WTC11 (cell line): Measurements from ENCODE around the gene SPO11.
A peak's percentile ranks its signal among the peaks of the same experiment; 100 is the strongest.

Experiments
- CREB1 ChIP-seq: sonication (generic); formaldehyde crosslinking; IDR thresholded peaks from 2 replicates; pipeline ENCODE4 v1.8.0; 2023; ENCODE audit warnings: mild to moderate bottlenecking, missing genetic modification reagents
- CTCF ChIP-seq: fragments of 200-600 bp; IDR thresholded peaks from 2 replicates; pipeline ENCODE4 v1.8.0; 2022; ENCODE audit warnings: antibody characterized with exemption
- E2F1 ChIP-seq: sonication (generic); formaldehyde crosslinking; IDR thresholded peaks from 2 replicates; pipeline ENCODE4 v1.8.0; 2022; ENCODE audit warnings: mild to moderate bottlenecking, missing genetic modification reagents
- ESRRA ChIP-seq: sonication (generic); formaldehyde crosslinking; IDR thresholded peaks from 2 replicates; pipeline ENCODE4 v1.8.1; 2022; ENCODE audit warnings: mild to moderate bottlenecking, missing genetic modification reagents, borderline replicate concordance
- GRHL2 ChIP-seq: fragments of 250-450 bp; sonication (Bioruptor Pico); IDR thresholded peaks from 2 replicates; pipeline ENCODE4 v1.8.0; 2022; ENCODE audit warnings: mild to moderate bottlenecking, moderate library complexity; ENCODE audit not compliant: insufficient replicate concordance, severe bottlenecking
- IRF1 ChIP-seq: sonication (generic); formaldehyde crosslinking; IDR thresholded peaks from 2 replicates; pipeline ENCODE4 v1.8.0; 2023; ENCODE audit warnings: missing genetic modification reagents
- JUN ChIP-seq: sonication (generic); formaldehyde crosslinking; IDR thresholded peaks from 2 replicates; pipeline ENCODE4 v1.8.0; 2023; ENCODE audit warnings: mild to moderate bottlenecking, missing genetic modification reagents
- STAT6 ChIP-seq: sonication (generic); formaldehyde crosslinking; conservative IDR thresholded peaks from 2 replicates; pipeline ENCODE4 v1.8.1; 2023; ENCODE audit warnings: mild to moderate bottlenecking, low read depth, missing genetic modification reagents, moderate library complexity
- TP53 ChIP-seq: sonication (generic); formaldehyde crosslinking; IDR thresholded peaks from 2 replicates; pipeline ENCODE4 v1.8.1; 2023; ENCODE audit warnings: mild to moderate bottlenecking, missing genetic modification reagents
- ZBTB21 ChIP-seq: sonication (generic); formaldehyde crosslinking; IDR thresholded peaks from 2 replicates; pipeline ENCODE4 v1.8.1; 2023; ENCODE audit warnings: mild to moderate bottlenecking, missing genetic modification reagents, borderline replicate concordance
- ZNF121 ChIP-seq: sonication (generic); formaldehyde crosslinking; IDR thresholded peaks from 2 replicates; pipeline ENCODE4 v1.8.0; 2023; ENCODE audit warnings: missing genetic modification reagents
- ZSCAN18 ChIP-seq: fragments of 250-450 bp; sonication (Bioruptor Pico); IDR thresholded peaks from 2 replicates; pipeline ENCODE4 v2.1.2; 2022; ENCODE audit warnings: mild to moderate bottlenecking, moderate library complexity
- TF ChIP-seq, protein P1 (sequence below): sonication (generic); formaldehyde crosslinking; IDR thresholded peaks from 2 replicates; pipeline ENCODE4 v1.8.0; 2022; ENCODE audit warnings: mild to moderate bottlenecking, missing genetic modification reagents
- TF ChIP-seq, protein P2 (sequence below): sonication (generic); formaldehyde crosslinking; IDR thresholded peaks from 2 replicates; pipeline ENCODE4 v1.8.1; 2023; ENCODE audit warnings: mild to moderate bottlenecking, moderate library complexity, missing genetic modification reagents

DNA sequence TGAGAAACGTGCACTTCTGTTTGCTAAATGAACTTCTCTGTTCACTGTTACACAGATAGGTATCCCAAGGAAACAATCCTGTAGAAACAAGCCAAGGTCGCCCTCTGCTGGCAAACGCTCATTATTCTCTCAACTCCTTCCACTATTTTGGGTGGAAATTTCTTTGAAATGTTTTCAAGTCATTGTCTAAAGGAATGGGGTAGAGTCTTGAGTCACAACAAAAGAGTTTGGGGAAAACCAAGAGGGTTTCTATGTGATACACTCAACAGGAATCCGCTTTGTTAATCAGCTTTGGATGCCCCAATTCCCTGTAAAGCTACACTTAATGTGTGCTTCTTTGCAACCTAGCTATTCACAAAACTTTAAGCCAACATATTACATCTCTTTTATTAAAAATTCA is 16.9 kb downstream of the SPO11 start:
- no peak for TF ChIP-seq TP53 (CRISPR knock-in tag)
- TF ChIP-seq ESRRA = no peak
- TF ChIP-seq CTCF = peak; percentile 77
- no peak for TF ChIP-seq CREB1 (CRISPR knock-in tag)
- no peak for TF ChIP-seq ZSCAN18 (CRISPR knock-in tag)
- no peak for TF ChIP-seq GRHL2 (CRISPR knock-in tag)
- TF ChIP-seq ZBTB21 (CRISPR knock-in tag) = no peak
- TF ChIP-seq, protein P1, sequence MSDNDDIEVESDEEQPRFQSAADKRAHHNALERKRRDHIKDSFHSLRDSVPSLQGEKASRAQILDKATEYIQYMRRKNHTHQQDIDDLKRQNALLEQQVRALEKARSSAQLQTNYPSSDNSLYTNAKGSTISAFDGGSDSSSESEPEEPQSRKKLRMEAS (CRISPR knock-in tag) = no peak
- no peak for TF ChIP-seq E2F1 (CRISPR knock-in tag)
- no peak for TF ChIP-seq IRF1 (CRISPR knock-in tag)
- TF ChIP-seq, protein P2, sequence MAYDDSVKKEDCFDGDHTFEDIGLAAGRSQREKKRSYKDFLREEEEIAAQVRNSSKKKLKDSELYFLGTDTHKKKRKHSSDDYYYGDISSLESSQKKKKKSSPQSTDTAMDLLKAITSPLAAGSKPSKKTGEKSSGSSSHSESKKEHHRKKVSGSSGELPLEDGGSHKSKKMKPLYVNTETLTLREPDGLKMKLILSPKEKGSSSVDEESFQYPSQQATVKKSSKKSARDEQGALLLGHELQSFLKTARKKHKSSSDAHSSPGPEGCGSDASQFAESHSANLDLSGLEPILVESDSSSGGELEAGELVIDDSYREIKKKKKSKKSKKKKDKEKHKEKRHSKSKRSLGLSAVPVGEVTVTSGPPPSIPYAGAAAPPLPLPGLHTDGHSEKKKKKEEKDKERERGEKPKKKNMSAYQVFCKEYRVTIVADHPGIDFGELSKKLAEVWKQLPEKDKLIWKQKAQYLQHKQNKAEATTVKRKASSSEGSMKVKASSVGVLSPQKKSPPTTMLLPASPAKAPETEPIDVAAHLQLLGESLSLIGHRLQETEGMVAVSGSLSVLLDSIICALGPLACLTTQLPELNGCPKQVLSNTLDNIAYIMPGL (CRISPR knock-in tag) = no peak
- TF ChIP-seq JUN (CRISPR knock-in tag) = no peak
- TF ChIP-seq STAT6 (CRISPR knock-in tag) = no peak
- TF ChIP-seq ZNF121 (CRISPR knock-in tag) = no peak
